ENCODE data around the gene DCTPP1.
A peak's percentile ranks its signal among the peaks of the same experiment; 100 is the strongest.

DCTPP1 gene

DNA sequence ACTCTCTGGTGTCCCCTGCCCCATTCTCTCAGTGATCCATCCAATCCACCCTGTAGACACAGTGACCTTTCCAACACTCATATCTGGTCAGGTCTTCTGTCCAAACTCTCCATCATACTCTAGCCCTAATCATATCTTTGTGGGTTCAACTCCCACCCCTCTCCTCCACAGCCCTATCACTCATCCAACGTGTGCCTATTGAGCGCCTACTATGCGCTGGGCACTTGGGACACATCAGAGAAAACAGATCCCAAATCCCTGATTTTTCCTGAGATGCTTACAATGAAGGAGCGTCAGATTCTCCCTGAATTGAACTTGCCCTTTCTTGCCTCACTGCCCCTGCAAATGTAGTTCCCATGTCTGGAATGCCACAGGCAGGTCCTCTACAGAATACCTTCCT lies 1.8 kb downstream of the DCTPP1 start:
- TF ChIP-seq, protein P1, sequence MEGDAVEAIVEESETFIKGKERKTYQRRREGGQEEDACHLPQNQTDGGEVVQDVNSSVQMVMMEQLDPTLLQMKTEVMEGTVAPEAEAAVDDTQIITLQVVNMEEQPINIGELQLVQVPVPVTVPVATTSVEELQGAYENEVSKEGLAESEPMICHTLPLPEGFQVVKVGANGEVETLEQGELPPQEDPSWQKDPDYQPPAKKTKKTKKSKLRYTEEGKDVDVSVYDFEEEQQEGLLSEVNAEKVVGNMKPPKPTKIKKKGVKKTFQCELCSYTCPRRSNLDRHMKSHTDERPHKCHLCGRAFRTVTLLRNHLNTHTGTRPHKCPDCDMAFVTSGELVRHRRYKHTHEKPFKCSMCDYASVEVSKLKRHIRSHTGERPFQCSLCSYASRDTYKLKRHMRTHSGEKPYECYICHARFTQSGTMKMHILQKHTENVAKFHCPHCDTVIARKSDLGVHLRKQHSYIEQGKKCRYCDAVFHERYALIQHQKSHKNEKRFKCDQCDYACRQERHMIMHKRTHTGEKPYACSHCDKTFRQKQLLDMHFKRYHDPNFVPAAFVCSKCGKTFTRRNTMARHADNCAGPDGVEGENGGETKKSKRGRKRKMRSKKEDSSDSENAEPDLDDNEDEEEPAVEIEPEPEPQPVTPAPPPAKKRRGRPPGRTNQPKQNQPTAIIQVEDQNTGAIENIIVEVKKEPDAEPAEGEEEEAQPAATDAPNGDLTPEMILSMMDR (IDR thresholded peaks at IDR 0.05; ENCODE audit: low read length) = no peak
- TF ChIP-seq EZH2 (IDR thresholded peaks at IDR 0.05; ENCODE audit: borderline replicate concordance, low read length) = no peak
- peak overlapping the region; percentile 84 for H3K4me2 ChIP-seq (ENCODE audit: low read length)
- no peak overlapping the region for H3K27ac ChIP-seq (ENCODE audit: low read depth, low read length, poor library complexity, severe bottlenecking)
- H3K9me3 ChIP-seq (ENCODE audit: low read length) = no peaks in the 10 kb centered on the region
- H3K36me3 ChIP-seq (ENCODE audit: insufficient read depth, low read length) = peaks cover 46% of the 10 kb centered on the region
- no peak overlapping the region for H3K9ac ChIP-seq (ENCODE audit: low read length)
- peaks cover 21% of the 10 kb centered on the region for H3K4me1 ChIP-seq (ENCODE audit: insufficient read depth, low read length, severe bottlenecking)
- no peaks in the 10 kb centered on the region for H3K9me2 ChIP-seq (ENCODE audit: low read depth, low read length)
- H3K79me2 ChIP-seq (ENCODE audit: insufficient read depth, low read length) = peaks cover 18% of the 10 kb centered on the region
- H2AFZ ChIP-seq (ENCODE audit: low read length) = no peak overlapping the region
- H3K4me3 ChIP-seq (ENCODE audit: low read depth, low read length, poor library complexity, severe bottlenecking) = peak overlapping the region; percentile 90
- H3F3A ChIP-seq (ENCODE audit: insufficient read depth, low read length) = no peaks in the 10 kb centered on the region
- no peaks in the 10 kb centered on the region for H4K20me1 ChIP-seq (ENCODE audit: insufficient read depth, low read length)
- H3K27me3 ChIP-seq (ENCODE audit: insufficient read depth, low read length) = no peaks in the 10 kb centered on the region

DNA sequence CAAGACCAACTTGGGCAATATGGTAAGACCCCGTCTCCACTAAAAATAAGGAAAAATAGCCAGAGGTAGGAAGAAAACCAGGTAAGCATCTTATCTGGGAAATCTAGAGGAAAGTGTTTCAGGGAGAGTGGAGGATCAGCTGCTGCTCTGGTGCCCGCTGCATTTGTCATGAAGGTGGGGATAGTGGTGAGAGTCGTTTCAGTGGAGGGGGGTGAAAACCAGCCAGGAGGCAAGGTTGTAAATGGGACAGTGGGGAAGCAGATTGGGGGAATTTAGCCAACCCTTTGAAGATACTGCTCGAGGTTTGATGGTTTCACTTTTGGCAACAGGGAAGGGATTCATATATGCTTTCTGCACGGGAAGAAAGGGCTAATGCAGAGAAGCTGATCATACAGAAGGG lies 8.8 kb downstream of the DCTPP1 start:
- H3K4me3 ChIP-seq (ENCODE audit: low read depth, low read length, poor library complexity, severe bottlenecking) = no peak overlapping the region
- no peak overlapping the region for H2AFZ ChIP-seq (ENCODE audit: low read length)
- H4K20me1 ChIP-seq (ENCODE audit: insufficient read depth, low read length) = no peaks in the 10 kb centered on the region
- TF ChIP-seq, protein P1 (IDR thresholded peaks at IDR 0.05; ENCODE audit: low read length) = no peak
- H3K4me1 ChIP-seq (ENCODE audit: insufficient read depth, low read length, severe bottlenecking) = peaks cover 19% of the 10 kb centered on the region
- no peaks in the 10 kb centered on the region for H3F3A ChIP-seq (ENCODE audit: insufficient read depth, low read length)
- H3K9me3 ChIP-seq (ENCODE audit: low read length) = no peaks in the 10 kb centered on the region
- no peak overlapping the region for H3K4me2 ChIP-seq (ENCODE audit: low read length)
- H3K9ac ChIP-seq (ENCODE audit: low read length) = no peak overlapping the region
- H3K9me2 ChIP-seq (ENCODE audit: low read depth, low read length) = no peaks in the 10 kb centered on the region
- H3K36me3 ChIP-seq (ENCODE audit: insufficient read depth, low read length) = peaks cover 51% of the 10 kb centered on the region
- no peaks in the 10 kb centered on the region for H3K79me2 ChIP-seq (ENCODE audit: insufficient read depth, low read length)
- H3K27ac ChIP-seq (ENCODE audit: low read depth, low read length, poor library complexity, severe bottlenecking) = no peak overlapping the region
- no peaks in the 10 kb centered on the region for H3K27me3 ChIP-seq (ENCODE audit: insufficient read depth, low read length)

DNA sequence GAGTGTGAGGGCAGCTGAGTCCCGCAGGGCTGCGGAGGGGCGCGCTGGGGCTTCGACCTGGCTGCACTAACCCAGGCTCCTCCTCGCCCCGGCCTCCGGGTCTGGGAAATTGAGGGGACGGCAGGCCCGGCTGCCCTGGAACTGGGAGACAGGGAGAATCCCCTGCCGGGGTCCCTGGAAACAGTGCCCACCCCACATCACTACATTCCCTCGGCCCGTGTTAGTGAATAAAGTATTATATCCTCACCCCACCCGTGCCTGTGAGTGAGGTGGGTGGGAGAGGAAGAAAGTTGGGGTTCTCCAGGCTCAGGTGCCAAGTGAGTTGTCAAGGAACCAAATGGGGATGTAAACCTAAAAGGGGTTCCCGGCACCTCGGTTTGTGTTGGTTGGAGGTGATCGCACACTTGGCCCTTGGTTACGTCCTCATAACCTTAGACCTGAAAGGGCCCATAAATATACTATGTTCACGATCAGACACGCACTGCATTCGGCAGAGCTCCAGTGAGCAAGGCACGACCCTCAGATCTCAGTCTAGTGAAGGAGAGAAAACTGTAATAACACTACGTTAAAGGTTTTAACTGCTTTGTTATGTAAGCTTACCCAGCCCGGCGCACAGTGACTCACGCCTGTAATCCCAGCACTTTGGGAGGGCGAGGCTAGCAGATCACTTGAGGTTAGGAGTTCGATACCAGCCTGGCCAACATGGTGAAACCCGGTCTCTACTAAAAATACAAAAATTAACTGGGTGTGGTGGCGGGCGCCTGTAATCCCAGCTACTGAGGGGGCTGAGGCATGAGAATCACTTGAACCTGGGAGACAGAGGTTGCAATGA lies 11.3 kb downstream of the DCTPP1 start:
- no peaks in the 10 kb centered on the region for H3K9me3 ChIP-seq (ENCODE audit: low read length)
- TF ChIP-seq EZH2 (IDR thresholded peaks at IDR 0.05; ENCODE audit: borderline replicate concordance, low read length) = no peak
- TF ChIP-seq, protein P1 (IDR thresholded peaks at IDR 0.05; ENCODE audit: low read length) = no peak; the same call in 1 of the 2 replicates
- peaks cover 40% of the 10 kb centered on the region for H3K36me3 ChIP-seq (ENCODE audit: insufficient read depth, low read length)
- H2AFZ ChIP-seq (ENCODE audit: low read length) = no peak overlapping the region
- H3K4me1 ChIP-seq (ENCODE audit: insufficient read depth, low read length, severe bottlenecking) = peaks cover 19% of the 10 kb centered on the region
- H4K20me1 ChIP-seq (ENCODE audit: insufficient read depth, low read length) = no peaks in the 10 kb centered on the region
- H3F3A ChIP-seq (ENCODE audit: insufficient read depth, low read length) = no peaks in the 10 kb centered on the region
- H3K9ac ChIP-seq (ENCODE audit: low read length) = peak overlapping the region; percentile 64
- peak overlapping the region; percentile 54 for H3K4me3 ChIP-seq (ENCODE audit: low read depth, low read length, poor library complexity, severe bottlenecking)
- H3K79me2 ChIP-seq (ENCODE audit: insufficient read depth, low read length) = no peaks in the 10 kb centered on the region
- H3K27me3 ChIP-seq (ENCODE audit: insufficient read depth, low read length) = no peaks in the 10 kb centered on the region
- H3K27ac ChIP-seq (ENCODE audit: low read depth, low read length, poor library complexity, severe bottlenecking) = peak overlapping the region; percentile 77
- no peaks in the 10 kb centered on the region for H3K9me2 ChIP-seq (ENCODE audit: low read depth, low read length)
- H3K4me2 ChIP-seq (ENCODE audit: low read length) = peak overlapping the region; percentile 59

Measured in OCI-LY1 (cell line).